NCI-H1092 treated with DMSO at 0.1 percent for 48 hours (cell line): Measurements from ENCODE around the gene ELL3.
A peak's percentile ranks its signal among the peaks of the same experiment; 100 is the strongest.
"Not testable (repeated sequence)": the region's sequence is repeated elsewhere in the genome, so short reads cannot be mapped to it uniquely, and the experiment has no call there.

ENCODE experiments used
- DNase-seq: peaks from one replicate; lab custom pipeline; 2025; lab: John Stamatoyannopoulos, UW

Gene ELL3

DNA sequence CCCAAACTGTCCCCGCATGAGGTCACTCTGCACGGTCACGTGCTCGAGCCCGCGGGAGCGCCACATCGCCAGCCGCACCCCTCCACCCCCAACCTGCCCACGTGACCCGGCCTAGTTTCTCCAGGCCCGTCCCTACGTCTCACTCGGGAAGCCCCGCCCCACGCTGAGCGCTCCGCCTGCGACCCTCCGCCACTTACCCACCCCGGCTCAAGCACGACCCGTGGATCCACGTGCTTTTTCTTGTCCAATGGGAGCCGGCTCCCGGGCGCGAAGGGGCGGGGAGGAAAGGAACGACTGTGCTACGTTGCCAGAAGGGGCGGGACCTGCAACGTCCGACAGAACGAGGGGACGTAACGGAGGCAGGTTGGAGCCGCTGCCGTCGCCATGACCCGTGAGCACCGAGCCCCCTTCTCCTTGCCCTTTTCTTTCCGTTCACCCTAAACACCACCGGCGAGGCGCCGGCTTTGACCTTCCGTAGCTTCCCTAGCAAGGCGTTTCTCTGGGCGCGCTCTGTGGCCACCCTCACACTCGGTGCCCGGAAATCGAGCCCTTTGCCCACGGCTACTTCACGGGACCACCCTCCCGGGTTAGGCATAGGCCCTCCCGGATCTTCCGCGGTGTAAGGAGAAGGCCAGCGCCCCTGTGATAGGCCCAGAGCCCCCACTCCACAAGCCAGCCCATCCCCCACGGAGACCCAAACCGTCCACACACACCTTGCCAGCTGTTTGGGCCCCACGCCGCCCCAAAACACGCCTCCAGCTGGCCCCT lies 15.4 kb upstream of the ELL3 start, which contains the start of gene SERF2:
Gene SERF2, plus strand, starts transcription at position 328 of the 768 bp plus-strand sequence. Its CDS starts 57 bp downstream, at position 385.
- DNase-seq: peak; percentile 96

DNA sequence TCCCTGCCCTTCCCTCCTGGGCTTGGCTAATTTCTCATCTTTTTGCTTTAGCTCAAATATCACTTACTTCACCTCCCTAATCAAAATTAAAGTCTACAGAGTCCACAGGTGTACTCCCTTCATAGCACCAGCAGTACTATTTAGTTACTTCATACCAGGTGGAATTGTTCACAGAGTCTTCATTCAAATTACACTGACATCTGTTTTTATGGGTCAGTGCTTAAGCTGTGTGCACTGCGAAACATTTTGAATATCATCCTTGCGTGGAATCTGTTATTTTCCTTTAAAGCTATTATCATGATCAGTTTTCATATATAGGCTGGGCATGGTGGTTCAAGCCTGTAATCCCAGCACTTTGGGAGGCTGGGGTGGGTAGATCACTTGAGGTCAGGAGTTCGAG lies 12.6 kb upstream of the ELL3 start:
- DNase-seq: no peak

DNA sequence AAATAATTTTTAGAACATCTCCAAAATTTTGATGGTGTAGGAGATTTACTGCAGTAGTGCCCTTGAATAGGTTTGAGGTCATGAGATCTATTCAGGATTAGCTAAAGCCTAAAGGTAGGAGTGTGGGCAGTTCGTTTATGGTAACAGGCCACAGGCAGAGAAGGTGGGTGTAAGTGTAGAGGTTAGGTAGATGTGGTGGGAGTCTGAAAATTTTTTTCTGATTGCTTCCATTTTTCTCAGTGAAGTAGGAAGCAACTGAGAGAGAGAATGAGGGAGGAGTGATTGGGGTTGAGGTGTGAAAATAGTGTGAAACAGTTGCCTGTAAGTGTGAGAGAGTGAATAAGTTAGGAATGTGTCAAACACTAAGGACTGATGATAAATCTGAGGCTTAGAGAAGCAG lies 2.2 kb upstream of the ELL3 start:
- DNase-seq: no peak

DNA sequence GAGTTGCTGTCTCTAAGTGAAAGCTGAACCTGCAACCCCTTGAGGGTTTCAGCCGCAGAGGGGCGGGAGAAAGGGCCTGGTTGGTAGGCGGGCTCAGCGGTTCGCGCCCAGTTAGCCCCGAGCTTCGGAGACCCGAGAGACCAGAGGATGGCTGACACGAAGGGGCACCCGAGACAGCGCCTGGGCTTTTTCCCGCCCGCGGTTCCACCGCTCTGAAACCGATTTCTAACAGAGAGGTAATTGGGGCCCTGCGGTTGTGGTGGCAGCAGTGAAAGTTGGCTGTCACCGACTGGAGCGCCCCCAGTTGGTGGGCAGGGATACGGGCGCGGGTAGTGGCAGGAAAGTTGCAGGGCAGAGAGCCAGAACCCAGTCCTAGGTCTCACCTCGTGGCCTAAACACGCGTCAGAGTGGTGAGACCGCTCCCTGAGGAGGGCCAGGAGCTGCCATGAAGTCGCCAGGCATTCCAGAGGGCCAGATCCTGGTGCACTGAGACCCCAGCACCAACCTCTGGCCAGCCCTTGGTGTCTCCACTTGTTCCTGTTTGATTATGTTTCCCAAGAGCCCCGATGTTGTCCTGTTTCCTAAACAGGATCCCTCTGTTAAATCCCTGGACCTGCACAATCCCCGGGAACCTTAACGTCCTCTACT lies 625 bp upstream of the ELL3 start:
- peak; percentile 87 for DNase-seq

DNA sequence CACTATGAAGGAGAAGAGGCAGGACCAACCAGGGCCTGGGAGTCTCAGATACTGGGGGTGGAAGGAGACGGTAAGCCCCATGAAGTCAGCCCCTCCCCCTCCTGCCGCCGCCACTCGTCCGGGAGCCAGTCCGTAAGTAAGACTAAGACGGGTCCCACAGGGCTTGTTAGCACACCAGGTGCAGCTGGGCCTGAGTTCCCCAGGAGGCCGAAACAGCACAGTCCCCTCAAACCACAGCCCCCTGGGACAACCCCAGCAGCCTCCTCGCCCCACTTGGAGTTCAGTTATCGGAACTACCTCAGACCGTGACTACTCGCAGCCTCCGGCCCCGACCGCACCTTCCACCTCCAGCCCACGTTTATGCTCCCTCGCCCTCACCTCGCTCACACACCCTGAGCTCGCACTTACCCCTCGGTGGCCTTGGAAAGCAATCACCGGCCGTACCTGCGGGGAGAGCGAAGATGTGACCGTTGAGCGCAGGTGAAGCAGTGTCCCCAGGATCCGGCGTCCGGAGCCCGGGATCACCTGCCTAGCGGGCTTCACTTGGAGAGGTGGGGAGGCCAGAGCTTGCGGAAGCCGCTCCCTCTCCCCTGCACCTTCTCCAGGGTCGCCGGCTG lies 557 bp downstream of the ELL3 start:
- DNase-seq: no peak

DNA sequence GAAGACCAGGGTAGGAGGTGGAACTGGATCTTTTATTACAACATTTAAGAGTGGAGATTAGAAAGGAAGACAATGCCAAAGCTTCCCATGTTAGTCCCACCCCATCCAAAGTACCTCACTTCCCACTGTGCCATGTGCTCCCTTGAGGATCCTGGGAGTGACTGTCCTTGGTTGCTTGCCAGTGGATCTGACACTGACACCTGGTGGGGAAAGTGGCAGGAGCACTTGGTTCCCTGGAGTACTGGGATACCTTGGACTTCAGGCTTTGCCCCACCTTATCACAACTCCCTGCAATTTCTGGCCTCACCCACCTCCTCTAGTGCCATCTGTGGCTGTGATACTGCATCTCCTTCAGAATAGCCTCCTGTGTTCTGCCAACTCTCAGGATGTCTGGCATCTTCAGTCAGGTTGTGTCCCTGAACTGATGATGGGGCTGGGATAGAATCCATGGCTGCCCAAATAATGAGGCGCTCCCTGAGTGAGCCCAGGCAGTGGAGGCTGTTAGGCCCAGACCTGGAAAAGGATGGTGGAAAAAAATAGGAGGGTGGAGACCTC lies 1.3 kb downstream of the ELL3 start:
- DNase-seq: peak; percentile 45

DNA sequence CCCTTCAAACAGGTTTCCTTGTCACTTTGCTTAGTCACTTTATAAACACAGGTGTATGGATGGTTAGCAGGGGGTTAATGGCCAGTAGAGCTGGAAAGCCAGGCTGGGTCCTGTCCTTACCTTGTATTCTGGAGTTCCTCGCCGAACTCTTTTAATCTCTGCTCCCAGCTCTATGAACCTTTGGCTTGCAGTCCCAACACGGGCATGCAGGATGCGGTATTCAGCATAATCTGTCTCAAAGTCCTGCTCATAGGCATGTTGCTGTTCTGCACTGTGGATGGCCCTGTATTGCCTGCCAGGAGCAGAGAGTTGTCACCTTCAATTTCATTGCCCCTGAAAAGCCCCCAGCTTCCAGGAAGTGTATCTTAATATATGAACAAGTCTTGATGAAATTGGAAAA lies 2.7 kb downstream of the ELL3 start:
- no peak for DNase-seq

DNA sequence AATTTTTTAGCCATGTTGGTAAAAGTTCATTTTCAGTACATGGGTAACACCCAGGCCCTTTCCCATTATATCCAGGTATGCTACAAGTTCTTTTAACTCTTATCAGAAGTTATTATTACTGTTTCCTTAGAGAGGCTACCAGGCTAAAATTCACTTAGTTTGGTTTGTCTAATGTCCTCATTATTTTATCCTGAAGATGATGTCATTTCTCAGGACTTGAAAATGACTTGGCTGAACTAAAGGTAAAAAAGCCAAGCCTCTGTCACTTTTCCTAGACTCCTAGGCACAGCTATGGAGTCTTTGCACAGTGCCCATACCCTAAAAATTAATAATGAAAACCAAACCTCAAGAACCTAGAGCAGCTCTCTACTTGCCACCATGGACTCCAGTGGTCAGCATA lies 4.1 kb downstream of the ELL3 start:
- DNase-seq: no peak

DNA sequence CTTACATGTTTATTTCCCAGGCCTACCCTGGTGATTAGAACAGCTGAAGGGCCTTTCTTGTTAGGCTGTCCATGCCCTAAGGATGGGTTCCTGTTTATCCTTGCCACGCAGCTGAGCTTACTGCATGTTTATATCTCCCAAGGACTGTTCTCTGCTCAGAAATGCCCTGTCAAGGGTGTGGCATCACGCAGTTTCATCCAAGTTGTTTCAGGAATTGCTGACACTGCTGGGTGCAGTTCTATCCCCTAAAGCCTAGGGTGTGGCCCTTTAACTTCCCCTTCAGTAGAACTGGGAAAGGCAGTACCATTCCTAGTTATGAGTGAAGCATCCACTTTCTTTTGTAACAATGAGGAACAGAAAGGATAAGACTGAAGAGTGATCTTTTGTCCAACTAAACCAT lies 5.0 kb downstream of the ELL3 start:
- DNase-seq: no peak

DNA sequence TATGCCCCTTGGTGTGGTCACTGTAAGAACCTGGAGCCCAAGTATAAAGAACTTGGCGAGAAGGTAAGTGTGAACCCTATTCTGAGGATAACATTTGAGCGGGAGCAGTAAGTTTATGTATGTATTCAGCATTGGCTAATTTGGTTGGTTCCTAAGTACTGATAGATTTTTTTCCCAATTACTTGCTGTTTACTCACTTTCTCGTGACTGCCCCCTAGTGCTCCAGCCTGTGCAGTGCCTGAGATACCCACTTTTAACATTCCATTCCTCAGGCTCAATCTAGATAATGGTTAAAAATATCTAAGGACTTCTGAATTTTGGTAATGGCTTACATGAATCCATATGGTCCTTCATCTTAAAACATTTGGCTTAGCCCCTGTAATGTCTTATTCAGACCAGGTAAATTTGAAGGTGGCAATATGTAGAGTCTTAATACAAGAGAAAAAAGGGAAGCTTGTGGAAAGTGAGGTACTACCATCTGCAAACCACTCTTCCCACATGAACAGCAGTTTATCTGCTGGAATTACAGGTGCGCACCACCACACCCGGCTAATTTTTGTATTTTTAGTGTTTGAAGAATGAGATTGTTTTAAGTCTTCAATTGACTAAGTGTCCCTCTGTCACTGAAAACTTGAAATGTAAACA lies 7.1 kb downstream of the ELL3 start:
- no peak for DNase-seq

DNA sequence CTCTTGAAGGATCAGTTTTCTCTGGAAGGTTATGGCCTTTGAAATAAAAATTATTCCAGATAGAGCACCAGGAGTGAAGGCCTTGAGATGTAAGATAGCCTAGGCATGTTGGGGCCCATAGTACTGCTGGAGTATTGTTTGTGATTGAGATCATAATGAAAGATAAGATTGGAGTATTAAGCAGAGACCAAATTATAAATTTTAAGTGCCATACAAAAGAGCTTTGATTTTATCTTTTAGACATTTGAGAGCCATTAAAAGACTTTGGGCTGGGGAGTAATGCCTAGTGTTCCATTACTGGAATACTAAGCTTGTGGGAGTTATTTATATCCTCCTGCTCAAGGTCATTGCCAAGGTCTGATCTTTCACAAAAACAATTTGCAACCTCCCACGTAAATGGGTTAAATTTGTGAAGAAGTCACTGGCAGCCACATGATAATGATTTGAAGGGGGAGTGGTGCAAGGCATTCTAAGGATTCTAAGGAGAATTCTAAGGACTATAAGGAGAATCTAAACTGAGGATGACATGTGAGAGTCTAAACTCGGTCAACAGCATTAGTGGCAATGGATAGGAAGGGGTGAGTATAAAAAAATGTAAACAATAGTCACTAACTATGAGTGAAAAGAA lies 12.8 kb downstream of the ELL3 start:
- DNase-seq: no peak

DNA sequence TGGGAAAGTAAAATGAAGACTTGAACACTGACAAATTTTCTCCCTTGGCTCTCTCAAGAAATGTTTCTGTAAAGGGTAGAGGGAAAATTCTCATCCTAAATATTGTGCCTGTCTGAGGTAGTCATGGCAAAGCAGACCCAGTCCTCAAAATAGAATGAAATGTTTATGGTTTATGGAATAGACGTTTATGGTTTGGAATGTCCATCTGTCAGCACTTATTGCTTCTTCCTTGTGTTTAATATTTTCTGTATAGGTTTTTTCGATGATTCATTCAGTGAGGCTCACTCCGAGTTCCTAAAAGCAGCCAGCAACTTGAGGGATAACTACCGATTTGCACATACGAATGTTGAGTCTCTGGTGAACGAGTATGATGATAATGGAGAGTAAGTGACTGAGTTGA lies 13.9 kb downstream of the ELL3 start:
- no peak for DNase-seq

DNA sequence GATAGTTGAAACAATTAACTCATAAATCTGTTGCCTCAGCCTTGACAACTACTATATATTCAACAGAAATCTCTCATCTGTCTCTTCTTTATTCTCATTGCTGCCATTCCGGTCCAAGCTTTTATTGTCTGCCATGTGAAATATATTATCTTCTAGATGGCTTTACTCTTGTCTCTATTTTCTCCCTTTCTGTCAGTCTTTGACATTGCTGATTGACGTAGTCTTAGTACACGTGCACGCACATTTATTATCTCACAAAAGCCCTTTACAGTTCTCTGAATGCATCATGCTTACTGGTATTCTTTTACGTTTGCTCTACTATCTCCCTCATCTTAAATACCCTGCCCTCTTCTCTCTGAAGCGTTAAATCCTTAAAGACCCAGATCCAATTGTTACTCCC lies 24.9 kb downstream of the ELL3 start:
- DNase-seq: no peak

DNA sequence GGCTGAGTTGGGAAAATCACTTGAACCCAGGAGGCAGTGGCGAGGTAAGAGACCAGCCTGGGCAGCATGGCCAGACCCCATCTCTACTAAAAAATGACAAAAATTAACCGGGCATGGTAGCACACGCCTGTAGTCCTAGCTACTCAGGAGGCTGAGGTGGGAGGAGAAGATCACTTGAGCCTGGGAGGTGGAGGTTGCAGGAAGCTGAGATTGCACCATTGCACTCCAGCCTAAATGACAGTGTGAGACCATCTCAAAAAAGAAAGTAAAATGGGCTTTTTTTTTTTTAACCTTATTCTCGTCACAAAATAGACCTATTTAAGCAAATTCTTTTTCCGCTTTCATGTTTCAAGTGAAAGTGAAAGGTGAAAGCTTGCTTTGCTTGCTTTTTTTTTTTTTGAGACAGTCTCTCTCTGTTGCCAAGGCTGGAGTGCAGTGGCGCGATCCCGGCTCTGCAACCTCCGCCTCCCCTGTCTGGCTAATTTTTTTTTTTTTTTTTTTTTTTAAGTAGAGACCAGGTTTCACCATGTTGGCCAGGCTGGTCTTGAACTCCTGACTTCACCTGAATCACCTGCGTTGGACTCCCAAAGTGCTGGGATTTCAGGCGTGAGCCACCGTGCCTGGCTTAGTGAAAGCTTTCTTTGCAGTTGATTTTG lies 26.9 kb downstream of the ELL3 start:
- DNase-seq: no peak

DNA sequence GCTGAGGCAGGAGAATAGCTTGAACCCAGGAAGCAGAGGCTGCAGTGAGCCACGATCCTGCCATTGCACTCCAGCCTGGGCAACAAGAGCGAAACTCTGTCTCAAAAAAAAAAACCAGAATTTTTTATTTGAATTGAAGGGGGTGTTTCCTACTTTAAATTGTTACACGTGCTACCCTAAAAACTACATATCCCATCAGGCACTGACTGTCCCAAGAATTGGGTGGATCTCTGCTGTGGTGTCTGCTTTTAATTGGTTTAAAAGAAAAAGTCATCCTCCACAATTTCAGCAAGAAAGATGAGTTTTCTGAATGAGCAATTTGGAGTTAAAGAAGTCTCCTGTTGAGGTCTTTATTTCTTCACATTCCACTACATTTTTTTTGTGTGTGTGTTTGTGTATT lies 28.4 kb downstream of the ELL3 start:
- no peak for DNase-seq

DNA sequence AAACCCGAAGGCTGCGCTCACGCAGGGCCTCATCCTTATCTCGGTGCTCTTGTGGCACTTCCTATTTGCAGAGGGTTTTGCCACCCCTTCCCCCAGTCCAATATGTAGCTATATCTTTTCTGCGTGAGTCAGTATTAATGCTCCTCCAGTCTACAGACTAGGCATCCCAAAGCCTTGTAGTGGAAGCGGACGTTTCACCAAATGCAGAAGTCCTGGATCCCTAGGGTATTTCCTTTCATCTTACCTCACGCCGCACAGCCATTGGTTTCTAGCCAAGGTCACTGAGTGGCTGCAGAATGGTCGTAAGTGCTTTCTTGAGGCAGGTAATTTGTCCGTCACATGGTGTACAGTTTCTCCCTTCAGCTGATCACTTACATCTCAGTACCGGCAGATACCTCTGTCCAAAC lies 29.9 kb downstream of the ELL3 start:
- DNase-seq: not testable (repeated sequence)

DNA sequence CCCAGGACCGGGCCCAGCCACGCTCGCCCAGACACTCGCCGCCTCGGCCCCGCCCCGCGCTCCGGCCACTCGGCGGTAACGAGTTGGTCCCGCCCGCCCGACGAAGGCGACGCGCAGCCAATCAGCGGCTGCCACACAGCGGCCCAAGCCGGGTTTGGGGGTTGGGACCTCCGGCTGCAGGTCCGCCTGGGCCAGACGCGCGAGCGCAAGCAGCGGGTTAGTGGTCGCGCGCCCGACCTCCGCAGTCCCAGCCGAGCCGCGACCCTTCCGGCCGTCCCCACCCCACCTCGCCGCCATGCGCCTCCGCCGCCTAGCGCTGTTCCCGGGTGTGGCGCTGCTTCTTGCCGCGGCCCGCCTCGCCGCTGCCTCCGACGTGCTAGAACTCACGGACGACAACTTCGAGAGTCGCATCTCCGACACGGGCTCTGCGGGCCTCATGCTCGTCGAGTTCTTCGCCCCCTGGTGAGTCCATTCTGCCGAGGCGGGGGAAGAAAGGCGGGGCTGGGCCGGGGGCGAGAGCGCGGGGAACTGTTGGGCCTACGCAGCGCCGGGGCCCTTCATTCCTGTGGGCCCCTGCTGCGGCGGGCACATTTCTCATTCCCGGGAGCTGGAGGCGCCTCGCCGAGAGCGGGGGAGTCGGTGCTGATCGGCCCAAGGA lies 30.4 kb downstream of the ELL3 start, which contains the start of gene PDIA3:
Gene PDIA3, plus strand, starts transcription at position 194 of the 658 bp plus-strand sequence. Its CDS starts 102 bp downstream, at position 296.
- peak; percentile 65 for DNase-seq

DNA sequence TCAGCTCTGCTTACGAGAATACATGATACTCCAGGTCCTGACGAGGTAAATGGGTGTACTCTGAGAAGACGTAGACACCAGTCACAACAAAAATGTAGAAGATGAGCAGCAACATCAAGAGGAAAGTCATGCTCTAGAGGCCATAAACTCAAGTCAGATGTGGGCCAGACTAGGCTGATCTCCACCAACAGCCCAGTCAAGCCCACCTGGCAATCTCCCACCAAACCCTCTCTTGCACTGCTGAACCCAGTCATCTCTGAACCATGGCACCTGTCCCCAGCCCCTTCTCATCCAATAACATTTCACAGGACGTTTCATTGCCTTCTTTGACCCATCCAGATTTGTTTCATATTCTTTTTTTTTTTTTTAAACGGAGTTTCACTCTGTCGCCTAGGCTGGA lies 41.4 kb downstream of the ELL3 start:
- no peak for DNase-seq

DNA sequence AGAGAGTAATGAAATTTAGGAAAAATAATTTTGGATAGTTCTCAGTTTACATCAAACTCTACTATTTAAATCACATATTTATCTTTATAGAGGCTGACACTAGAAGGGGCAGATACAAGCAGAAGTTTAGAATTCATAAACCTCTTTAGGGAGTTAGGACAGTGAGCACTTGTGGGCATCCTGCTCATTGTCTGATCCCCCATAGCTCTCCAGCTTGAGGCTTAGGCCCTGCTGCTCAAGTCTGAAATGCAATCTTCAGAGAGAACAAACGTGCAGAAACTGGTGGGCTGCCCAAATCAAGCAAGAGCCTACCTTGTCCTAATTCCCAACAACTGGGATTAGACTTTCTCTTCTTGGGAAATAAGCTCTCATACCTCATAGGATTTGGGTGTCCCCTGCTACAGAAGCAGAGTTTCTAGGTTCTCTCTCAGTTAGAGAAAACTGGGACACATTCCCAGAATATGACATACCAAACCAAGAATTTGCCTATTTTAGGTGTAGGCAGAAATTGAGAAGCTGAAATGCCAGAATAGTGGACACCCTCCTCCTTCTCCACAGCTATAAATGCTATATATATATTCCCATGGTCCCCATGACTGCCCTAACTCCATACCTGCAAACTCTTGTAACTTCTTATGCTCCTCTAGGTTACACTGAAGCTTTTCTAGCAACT lies 48.6 kb downstream of the ELL3 start:
- not testable (repeated sequence) for DNase-seq

DNA sequence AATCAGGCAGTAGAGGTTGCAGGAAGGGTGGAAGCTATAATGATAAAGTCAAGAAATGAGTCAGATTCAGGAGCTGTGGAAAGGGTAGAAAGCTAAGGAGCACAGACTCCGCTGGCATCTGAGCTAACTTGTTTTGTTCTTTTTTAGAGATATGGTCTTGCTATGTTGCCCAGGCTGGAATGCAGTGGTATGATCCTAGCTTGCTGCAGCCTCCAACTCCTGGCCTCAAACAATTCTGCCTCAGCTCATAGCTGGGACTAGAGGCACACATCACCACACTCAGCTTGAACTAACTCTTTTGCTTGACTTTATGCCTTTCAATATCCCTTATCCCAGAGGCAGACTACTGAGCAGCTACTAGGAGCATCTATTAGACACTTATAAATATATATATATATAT lies 50.5 kb downstream of the ELL3 start:
- not testable (repeated sequence) for DNase-seq
